GM21529 (cell line): Measurements from ENCODE around the gene MAPKAPK2.

Experiments used
- ATAC-seq: cut with Tn5 transposase; IDR thresholded peaks from one replicate; pipeline ENCODE4 v1.9.1; 2021; ENCODE audit not compliant: unreplicated experiment

The MAPKAPK2 gene

GRCh38 chr1:206682111-206682510 lies 2.6 kb upstream of the MAPKAPK2 start:
- no peak for ATAC-seq

DNA sequence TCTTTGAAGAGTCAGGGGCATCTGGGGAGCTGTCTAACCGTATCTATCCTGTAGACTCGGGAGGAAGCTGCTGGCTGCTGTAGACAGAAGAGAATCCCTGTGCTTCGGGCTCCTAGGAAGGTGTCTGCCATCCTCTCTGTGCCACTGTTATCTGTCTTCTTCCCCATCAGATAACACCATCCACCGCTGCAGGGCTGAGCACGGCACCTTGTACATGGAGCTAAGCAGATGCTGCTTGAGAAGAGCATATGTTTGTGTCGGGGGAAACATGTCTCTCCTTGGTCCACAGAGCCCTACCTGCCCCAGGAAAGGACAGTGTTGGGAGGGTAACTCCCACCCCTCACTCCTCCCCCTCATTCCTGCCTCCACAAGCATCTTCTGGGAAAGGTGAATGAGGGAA lies 1.4 kb upstream of the MAPKAPK2 start:
- no peak for ATAC-seq

GRCh38 chr1:206684003-206684402 lies 702 bp upstream of the MAPKAPK2 start:
- no peak for ATAC-seq

- ATAC-seq: peak; percentile 22
Measured at GRCh38 chr1:206685334-206685768, 646 bp downstream of the MAPKAPK2 start.

DNA sequence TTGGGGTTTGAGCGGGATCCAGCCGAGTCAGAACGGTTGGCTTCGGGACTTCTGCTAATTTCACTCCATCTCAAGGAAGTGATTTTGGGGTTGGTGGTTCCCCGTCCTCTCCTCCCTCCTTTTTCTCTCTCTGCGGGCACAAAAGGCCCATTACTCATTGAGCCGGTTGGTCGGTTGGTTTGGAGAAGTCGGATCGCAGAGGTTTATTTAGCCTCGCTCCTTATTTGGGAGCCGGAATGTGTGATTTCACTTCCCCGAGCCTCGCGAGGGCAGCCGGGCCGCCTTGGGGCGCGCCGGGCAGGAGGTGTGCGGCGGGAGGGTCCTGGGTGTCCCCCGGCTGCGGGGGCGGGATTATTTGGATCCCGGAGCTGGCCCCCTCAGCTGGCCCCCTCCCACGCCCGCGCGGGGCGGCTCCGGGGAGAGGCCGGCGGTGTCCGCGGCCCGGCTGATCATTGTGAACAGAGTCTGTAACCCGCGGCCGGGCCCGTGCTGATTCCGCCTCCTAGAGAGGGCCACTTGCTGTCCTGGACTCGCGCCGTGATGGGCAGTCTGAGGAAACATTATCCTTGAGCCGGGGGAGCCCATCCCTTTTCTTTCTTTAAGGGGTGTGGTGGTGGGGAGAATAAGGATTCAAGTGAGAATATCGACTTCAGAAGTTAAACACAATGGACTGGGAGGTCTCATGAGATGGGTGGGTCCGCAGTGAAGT lies 1.2 kb downstream of the MAPKAPK2 start:
- peak; percentile 20 for ATAC-seq

DNA sequence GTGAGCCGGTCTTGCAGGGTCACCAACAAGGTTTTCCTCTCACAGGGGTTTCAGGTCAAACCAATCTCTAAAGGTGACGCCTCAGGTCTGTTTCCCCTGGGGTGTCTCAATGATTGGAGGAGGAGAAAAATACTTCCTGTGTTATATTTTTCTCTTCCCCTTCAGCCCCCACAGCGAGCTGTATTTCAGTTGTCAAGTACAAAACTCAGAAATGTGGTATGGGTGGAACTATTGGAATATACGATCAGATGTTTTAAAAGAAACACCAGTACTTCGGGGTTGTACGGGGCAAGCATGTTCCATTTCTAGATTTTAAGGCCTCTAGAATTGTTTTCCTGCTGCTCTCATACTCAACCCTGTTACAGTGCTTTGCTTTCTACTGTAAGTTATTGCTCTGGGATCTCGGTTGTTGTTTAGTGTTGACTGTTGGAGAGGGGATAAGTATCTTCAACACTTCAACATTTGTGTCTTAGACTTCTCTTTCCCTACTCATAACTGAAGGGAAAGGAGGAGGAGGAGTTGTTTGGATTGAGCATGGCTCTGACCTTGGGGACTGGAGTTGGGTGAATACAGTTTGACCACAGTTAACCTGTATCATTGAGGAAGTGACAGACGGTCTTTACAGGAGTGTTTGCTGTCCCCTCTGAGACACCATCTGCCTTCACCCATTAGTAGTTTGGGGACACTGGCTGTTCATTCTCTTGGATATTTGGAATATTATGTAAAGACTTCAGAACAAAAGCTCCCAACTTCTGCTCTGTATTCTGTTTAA lies 2.0 kb downstream of the MAPKAPK2 start:
- ATAC-seq: no peak

DNA sequence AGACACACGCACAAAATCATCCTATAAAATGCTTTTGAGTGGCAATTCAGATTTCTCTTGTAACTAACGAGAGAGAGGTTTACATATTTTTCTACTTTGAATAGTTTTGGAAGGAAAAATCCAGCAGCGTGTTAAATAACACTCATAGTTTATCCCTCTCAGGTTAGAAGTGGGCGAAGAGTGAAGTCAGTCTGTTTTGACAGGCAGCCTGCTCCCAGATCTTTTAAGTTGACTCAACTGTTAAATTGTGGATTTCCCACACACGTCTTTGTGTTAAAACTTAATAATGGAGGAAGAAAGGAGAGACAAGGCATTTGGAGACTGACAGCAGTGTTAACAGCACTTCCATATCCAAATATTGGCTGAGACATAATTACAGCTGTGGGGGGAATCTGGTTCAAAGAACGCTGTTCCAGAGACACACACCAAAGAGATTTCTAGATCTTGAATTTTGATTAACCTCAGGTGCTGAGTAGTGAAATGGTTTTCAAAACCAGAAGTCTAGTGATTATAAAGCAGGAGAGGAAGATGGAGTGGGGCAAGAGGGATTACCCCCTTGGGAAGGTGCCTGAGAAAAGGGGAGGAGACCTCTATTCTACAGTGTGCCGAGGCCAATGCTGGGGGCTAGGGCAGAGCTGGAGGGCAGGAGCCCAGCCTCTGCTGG lies 2.7 kb downstream of the MAPKAPK2 start:
- ATAC-seq: no peak

- no peak for ATAC-seq
Measured at GRCh38 chr1:206687915-206688442, 3.3 kb downstream of the MAPKAPK2 start.

DNA sequence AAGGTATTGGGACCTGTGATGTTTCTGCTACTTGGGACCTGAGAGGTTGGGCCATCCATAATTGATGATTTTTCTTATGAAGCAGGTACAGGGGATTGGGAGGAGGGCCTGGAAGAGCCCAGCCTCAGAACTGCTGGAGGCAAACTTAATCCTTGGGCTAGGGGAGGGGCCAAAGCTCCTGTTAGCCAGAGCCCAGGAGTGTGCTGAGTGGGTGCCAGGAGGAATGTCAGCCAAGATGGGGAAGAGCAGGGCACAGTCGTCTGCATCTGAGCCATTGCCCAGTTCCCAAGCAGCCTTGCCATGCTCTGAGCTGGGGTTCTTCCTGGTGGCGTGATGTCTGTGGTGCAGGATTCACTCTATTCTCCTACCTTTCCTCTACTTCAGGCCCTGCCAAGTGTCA lies 5.8 kb downstream of the MAPKAPK2 start:
- no peak for ATAC-seq

DNA sequence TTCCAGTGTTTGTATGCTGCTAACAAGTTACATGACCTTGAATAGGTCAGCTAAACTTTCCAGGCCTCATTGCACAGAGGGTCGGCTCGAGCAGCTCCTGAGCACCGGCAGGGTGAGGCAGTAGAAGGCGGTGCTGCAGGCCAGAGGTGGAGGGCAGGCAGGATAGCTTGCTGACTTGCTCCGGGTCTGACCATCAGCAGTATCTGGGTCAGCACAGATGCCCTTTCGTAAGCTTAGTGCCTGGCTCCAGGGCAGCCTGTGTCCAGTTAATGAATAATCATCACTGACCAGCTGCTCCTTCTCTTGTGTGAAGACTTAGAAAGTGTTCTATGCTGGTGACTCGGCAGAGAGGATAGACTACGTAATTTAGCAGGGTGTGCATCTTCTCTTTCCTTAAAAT lies 6.9 kb downstream of the MAPKAPK2 start:
- no peak for ATAC-seq

- no peak for ATAC-seq
Measured at GRCh38 chr1:206693029-206693428, 8.3 kb downstream of the MAPKAPK2 start.

- ATAC-seq: no peak
Measured at GRCh38 chr1:206693592-206693991, 8.9 kb downstream of the MAPKAPK2 start.

- no peak for ATAC-seq
Measured at GRCh38 chr1:206694171-206695124, 9.7 kb downstream of the MAPKAPK2 start.

DNA sequence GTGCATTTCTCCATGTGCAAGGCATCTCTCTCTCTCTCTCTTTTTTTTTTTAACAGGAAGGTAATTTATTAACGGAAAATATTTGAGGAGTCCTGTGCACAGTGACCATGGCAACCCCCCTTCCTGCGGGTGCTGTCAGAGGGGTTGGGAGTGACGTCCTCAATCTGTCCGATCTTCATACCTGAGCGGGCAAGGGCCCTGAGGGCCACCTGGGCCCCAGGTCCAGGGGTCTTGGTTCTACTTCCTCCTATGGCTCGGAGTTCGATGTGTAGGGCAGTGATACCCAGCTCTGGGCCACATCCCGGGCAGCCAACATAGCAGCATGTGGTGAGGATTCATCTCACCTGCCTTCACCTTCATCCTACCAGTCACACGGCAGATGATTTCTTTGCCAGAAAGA lies 11.0 kb downstream of the MAPKAPK2 start:
- ATAC-seq: no peak

- ATAC-seq: no peak
Measured at GRCh38 chr1:206696812-206697585, 12.3 kb downstream of the MAPKAPK2 start.

- no peak for ATAC-seq
Measured at GRCh38 chr1:206698011-206698410, 13.3 kb downstream of the MAPKAPK2 start.

DNA sequence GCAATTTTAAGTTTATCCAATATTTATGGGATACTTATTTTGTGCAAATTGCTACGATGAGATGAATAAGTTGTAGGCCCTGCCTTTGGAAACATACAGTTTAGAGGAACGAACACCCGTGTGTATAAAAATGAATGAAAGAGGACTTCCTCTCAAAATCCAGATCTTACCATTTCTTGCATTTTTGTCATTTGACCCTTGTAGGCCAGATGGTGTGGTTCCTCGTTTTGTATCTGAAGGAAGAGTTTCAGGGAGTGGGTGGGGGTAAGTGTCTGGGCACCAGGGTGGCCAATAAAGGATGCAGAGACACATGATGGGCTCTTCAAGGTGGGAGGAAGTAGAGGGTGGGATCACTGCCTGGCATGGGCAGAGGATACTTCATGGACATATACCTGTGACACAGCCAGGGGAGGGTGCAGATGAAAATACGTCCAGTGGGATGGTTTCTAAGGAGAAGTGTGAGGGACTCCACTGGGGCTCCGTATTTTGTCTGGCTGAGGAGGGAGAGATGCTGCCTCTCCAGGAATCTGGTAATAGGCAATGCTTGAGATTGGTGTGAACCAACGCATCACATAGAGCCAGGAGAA lies 14.4 kb downstream of the MAPKAPK2 start:
- ATAC-seq: no peak

- no peak for ATAC-seq
Measured at GRCh38 chr1:206699626-206700025, 14.9 kb downstream of the MAPKAPK2 start.

DNA sequence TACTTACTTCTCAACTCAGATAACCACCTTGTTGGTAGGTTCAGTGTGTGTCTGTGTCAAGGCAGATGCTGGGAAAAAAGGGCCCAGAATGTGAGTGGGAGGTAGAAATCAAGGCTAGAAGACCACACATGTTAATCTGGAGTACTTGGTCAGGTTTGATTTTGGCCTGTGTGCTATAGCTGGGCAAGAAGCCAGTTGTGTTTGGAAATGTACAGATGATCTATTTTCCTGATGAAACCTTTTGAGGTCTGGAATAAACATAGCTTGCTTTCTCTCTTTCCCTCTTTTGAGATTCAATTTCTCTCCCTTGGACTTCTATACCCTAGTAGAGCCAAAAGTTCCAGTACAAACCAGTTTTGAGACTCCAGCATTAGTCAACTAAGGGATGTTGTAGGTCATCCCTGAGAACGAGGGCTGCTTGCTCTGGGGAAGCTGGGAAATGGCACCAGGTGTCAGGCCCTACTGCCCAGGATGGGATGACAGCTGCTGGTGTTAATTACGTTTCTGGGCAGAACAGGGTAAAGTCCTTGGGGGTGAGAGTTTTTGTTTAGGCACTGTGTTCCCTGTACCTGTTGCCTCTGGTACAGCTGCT lies 15.8 kb downstream of the MAPKAPK2 start:
- ATAC-seq: no peak
